ENCODE data around the gene SIRPG. TPM values are rescaled to one million over a fixed set of nuclear protein-coding genes. Genes with fewer than 3 reads are reported as not detected.

The SIRPG gene
- total RNA-seq, 1 experiment from 2014 or later: not detected

- H2BK15ac ChIP-seq (ENCODE audit: low read depth, low read length): no peak overlapping the region
- no peak overlapping the region for H2BK120ac ChIP-seq (ENCODE audit: low read depth, low read length, poor library complexity, severe bottlenecking)
- no peak for DNase-seq
- no peaks in the 10 kb centered on the region for H3K79me1 ChIP-seq (ENCODE audit: insufficient read depth, low read depth, low read length, poor library complexity, severe bottlenecking)
- no peak overlapping the region for H2AFZ ChIP-seq (ENCODE audit: low read length)
- Mint-ChIP-seq H3K9me3 (peaks cover 20 to 24% of the 10 kb centered on the region in 2 experiments), H3K4me3 (no peak overlapping the region), H3K4me1 (peaks cover 9 to 15% of the 10 kb centered on the region in 2 experiments), H3K27me3 (ENCODE audit: low read depth) (peaks cover 32% of the 10 kb centered on the region), H3K27ac (no peak overlapping the region), H3K36me3 (ENCODE audit: insufficient read depth in 1 of 3, low read depth in 3 of 3) (peaks cover 3 to 12% (median 6%) of the 10 kb centered on the region in 3 experiments; a peak in 5 of 7 replicates)
- no peaks in the 10 kb centered on the region for H3K79me2 ChIP-seq (ENCODE audit: insufficient read depth, low read length)
- no peak overlapping the region for H3K9ac ChIP-seq (ENCODE audit: extremely low read depth, insufficient read length, low read length)
- H4K8ac ChIP-seq (replicated peaks; ENCODE audit: insufficient read length, low read depth, low read length): no peak overlapping the region
- H3K23ac ChIP-seq (ENCODE audit: insufficient read length, low read depth, low read length): no peak overlapping the region
- no peak overlapping the region for H2BK12ac ChIP-seq (ENCODE audit: insufficient read length, low read depth, low read length)
- no peak overlapping the region for H3K56ac ChIP-seq (ENCODE audit: insufficient read length, low read depth, low read length)
- no peak overlapping the region for H3K4ac ChIP-seq (ENCODE audit: low read depth, low read length)
- H3K14ac ChIP-seq (ENCODE audit: insufficient read depth, low read length): no peak overlapping the region
- H2AK5ac ChIP-seq (ENCODE audit: insufficient read length, low read length): no peak overlapping the region
- no peaks in the 10 kb centered on the region for H3K27me3 ChIP-seq (ENCODE audit: insufficient read depth, low read length)
- no peaks in the 10 kb centered on the region for H3K9me3 ChIP-seq (ENCODE audit: control insufficient read depth, low read depth, low read length)
- H2BK20ac ChIP-seq (ENCODE audit: low read depth, low read length, poor library complexity, severe bottlenecking): no peak overlapping the region
- no peak overlapping the region for H4K5ac ChIP-seq (ENCODE audit: insufficient read length, low read depth, low read length)
- H3K27ac ChIP-seq (ENCODE audit: insufficient read length, low read depth, low read length): no peak overlapping the region
- H3K18ac ChIP-seq (ENCODE audit: insufficient read length, low read depth, low read length): no peak overlapping the region
- H3K23me2 ChIP-seq (ENCODE audit: insufficient read length, low read depth, low read length, poor library complexity, severe bottlenecking): no peaks in the 10 kb centered on the region
- no peak overlapping the region for H3K4me2 ChIP-seq (ENCODE audit: insufficient read depth, insufficient read length, low read length)
- H2BK5ac ChIP-seq (ENCODE audit: insufficient read length, low read length): no peak overlapping the region
- no peak overlapping the region for H4K91ac ChIP-seq (ENCODE audit: insufficient read length, low read depth, low read length)
- no peak for TF ChIP-seq CTCF (conservative IDR thresholded peaks at IDR 0.05)
- H3K4me1 ChIP-seq (ENCODE audit: insufficient read depth, low read length): no peaks in the 10 kb centered on the region
- WGBS (ENCODE audit: extremely low coverage, insufficient read length, low lambda C conversion rate): no CpG with 5 or more reads among the region's 5 CpGs
- no peaks in the 10 kb centered on the region for H4K20me1 ChIP-seq (ENCODE audit: control insufficient read depth, insufficient read depth, insufficient read length)
- H3T11ph ChIP-seq (ENCODE audit: low read length): no peak overlapping the region
Observed at GRCh38 chr20:1669304-1669703, 11.7 kb upstream of the SIRPG start.

Measured in H9 (cell line).